ENCODE measurements around the gene TRAPPC3L.

TRAPPC3L gene

GRCh38 chr6:116461932-116462885 is 83.3 kb downstream of the TRAPPC3L start:
- no peak for DNase-seq

- no peak for DNase-seq
These were observed 84.1 kb downstream of the TRAPPC3L start, which contains the start of gene CALHM6 for GRCh38 chr6:116461331-116461931. Gene CALHM6, plus strand, starts transcription at chr6:116461375. Its CDS starts 555 bp downstream, at chr6:116461930.

GRCh38 chr6:116459927-116460326 is 85.6 kb downstream of the TRAPPC3L start:
- DNase-seq, result no peak

GRCh38 chr6:116458264-116458663 is 87.2 kb downstream of the TRAPPC3L start:
- no peak for DNase-seq

- DNase-seq, result no peak
These were observed 88.6 kb downstream of the TRAPPC3L start for GRCh38 chr6:116456927-116457326.

GRCh38 chr6:116456106-116456505 is 89.4 kb downstream of the TRAPPC3L start:
- DNase-seq, result no peak

- DNase-seq, result no peak
These were observed 93.0 kb downstream of the TRAPPC3L start for GRCh38 chr6:116452531-116452930.

GRCh38 chr6:116451916-116452315 is 93.6 kb downstream of the TRAPPC3L start:
- DNase-seq, result no peak

- no peak for DNase-seq
These were observed 94.4 kb downstream of the TRAPPC3L start for GRCh38 chr6:116450769-116451740.

- no peak for DNase-seq
These were observed 95.2 kb downstream of the TRAPPC3L start for GRCh38 chr6:116450185-116450710.

GRCh38 chr6:116449565-116449964 is 95.9 kb downstream of the TRAPPC3L start:
- DNase-seq, result no peak

- DNase-seq, result no peak
These were observed 97.9 kb downstream of the TRAPPC3L start for GRCh38 chr6:116447496-116448011.

GRCh38 chr6:116447052-116447451 is 98.4 kb downstream of the TRAPPC3L start:
- no peak for DNase-seq

- DNase-seq, result no peak
These were observed 99.1 kb downstream of the TRAPPC3L start for GRCh38 chr6:116446399-116446798.

- DNase-seq, result no peak
These were observed 100.4 kb downstream of the TRAPPC3L start for GRCh38 chr6:116445102-116445501.

Measured in NCI-H1436 treated with DMSO at 0.1 percent for 48 hours (cell line).